ENCODE results near the gene OR52A1. TPM values are rescaled to one million over a fixed set of nuclear protein-coding genes. Genes with fewer than 3 reads are reported as not detected.

OR52A1 gene
- total RNA-seq, 1 experiment from 2014 or later = not detected

DNA sequence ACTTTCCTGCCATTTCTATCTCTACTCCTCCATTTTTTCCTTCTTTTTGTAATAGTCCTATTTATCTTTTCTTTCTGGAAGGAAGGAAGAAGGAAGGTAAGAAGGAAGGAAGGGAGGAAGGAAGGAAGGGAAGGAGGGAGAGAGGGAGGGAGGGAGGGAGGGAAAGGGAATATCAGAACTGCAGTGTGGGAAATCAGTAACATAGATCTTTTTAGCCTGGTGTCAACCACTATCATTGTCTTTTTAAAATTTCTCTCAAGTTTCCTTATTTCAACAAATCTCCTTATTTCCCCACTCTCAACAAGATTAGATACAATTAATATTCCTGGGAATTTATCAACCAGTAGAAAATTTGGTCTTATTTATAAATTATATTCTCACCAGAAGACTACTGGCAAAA, 51.5 kb downstream of the OR52A1 start:
- H3K4me1 Mint-ChIP-seq (ENCODE audit: low read depth, unreplicated experiment) = no peaks in the 10 kb centered on the region
- peaks cover 5% of the 10 kb centered on the region for H3K9me3 Mint-ChIP-seq (ENCODE audit: unreplicated experiment)
- no peaks in the 10 kb centered on the region for H3K4me1 ChIP-seq
- H3K4me3 ChIP-seq (ENCODE audit: low read depth, low read length) = no peak overlapping the region
- no TSS peak for BruUV-seq (replicated peaks)
- H3K27me3 Mint-ChIP-seq (ENCODE audit: insufficient read depth, unreplicated experiment) = peaks cover 11% of the 10 kb centered on the region
- intact Hi-C loops (cut with micrococcal nuclease; ENCODE audit: unreplicated experiment) = no loop called here
- ChIA-PET CTCF (no interaction called here), POLR2A (no interaction called here)
- H3K4me3 Mint-ChIP-seq (ENCODE audit: unreplicated experiment) = no peak overlapping the region
- no peaks in the 10 kb centered on the region for H3K9me3 ChIP-seq
- H3K36me3 ChIP-seq (ENCODE audit: control insufficient read depth, insufficient read depth, low read length) = no peaks in the 10 kb centered on the region
- TF ChIP-seq, protein P1, sequence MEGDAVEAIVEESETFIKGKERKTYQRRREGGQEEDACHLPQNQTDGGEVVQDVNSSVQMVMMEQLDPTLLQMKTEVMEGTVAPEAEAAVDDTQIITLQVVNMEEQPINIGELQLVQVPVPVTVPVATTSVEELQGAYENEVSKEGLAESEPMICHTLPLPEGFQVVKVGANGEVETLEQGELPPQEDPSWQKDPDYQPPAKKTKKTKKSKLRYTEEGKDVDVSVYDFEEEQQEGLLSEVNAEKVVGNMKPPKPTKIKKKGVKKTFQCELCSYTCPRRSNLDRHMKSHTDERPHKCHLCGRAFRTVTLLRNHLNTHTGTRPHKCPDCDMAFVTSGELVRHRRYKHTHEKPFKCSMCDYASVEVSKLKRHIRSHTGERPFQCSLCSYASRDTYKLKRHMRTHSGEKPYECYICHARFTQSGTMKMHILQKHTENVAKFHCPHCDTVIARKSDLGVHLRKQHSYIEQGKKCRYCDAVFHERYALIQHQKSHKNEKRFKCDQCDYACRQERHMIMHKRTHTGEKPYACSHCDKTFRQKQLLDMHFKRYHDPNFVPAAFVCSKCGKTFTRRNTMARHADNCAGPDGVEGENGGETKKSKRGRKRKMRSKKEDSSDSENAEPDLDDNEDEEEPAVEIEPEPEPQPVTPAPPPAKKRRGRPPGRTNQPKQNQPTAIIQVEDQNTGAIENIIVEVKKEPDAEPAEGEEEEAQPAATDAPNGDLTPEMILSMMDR (IDR thresholded peaks at IDR 0.05; ENCODE audit: insufficient read depth in 1 of 2, low read depth in 1 of 2, low read length in 1 of 2, severe bottlenecking in 1 of 2, unreplicated experiment in 1 of 2) = no peak
- no peak for DNase-seq
- no peaks in the 10 kb centered on the region for H3K36me3 Mint-ChIP-seq (ENCODE audit: insufficient read depth, unreplicated experiment)
- no peak overlapping the region for H3K27ac Mint-ChIP-seq (ENCODE audit: unreplicated experiment)
- H3K27me3 ChIP-seq (replicated peaks; ENCODE audit: control insufficient read depth, insufficient read depth, low read length) = no peaks in the 10 kb centered on the region

DNA sequence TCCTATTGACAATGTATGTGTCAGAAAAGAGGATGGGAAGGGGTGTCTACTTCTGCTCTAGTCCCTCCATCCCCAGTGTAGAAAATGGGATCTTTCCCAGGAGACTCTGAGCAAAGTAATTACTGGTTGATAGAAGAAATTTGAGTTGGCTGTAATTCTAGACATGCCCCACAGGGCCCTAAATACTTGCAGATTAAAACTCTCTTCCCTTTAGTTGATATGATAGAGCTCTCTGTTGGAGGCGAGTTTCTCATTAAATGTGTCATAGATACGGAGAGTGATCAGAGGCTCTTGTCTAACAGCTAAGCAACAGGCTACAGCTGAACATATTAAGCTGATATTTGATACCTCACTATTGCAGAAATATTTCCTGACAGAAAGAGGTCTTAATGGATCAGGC, 52.3 kb downstream of the OR52A1 start:
- H3K9me3 ChIP-seq = no peaks in the 10 kb centered on the region
- no peaks in the 10 kb centered on the region for H3K27me3 ChIP-seq (replicated peaks; ENCODE audit: control insufficient read depth, insufficient read depth, low read length)
- H3K27me3 Mint-ChIP-seq (ENCODE audit: insufficient read depth, unreplicated experiment) = peaks cover 11% of the 10 kb centered on the region
- intact Hi-C loops (cut with micrococcal nuclease; ENCODE audit: unreplicated experiment) = no loop called here
- ChIA-PET POLR2A (no interaction called here), CTCF (no interaction called here)
- TF ChIP-seq, protein P1 (IDR thresholded peaks at IDR 0.05; ENCODE audit: insufficient read depth in 1 of 2, low read depth in 1 of 2, low read length in 1 of 2, severe bottlenecking in 1 of 2, unreplicated experiment in 1 of 2) = no peak
- no peak overlapping the region for H3K4me3 Mint-ChIP-seq (ENCODE audit: unreplicated experiment)
- H3K4me1 ChIP-seq = no peaks in the 10 kb centered on the region
- H3K36me3 Mint-ChIP-seq (ENCODE audit: insufficient read depth, unreplicated experiment) = no peaks in the 10 kb centered on the region
- peaks cover 5% of the 10 kb centered on the region for H3K9me3 Mint-ChIP-seq (ENCODE audit: unreplicated experiment)
- H3K27ac Mint-ChIP-seq (ENCODE audit: unreplicated experiment) = no peak overlapping the region
- H3K4me1 Mint-ChIP-seq (ENCODE audit: low read depth, unreplicated experiment) = no peaks in the 10 kb centered on the region
- no TSS peak for BruUV-seq (replicated peaks)
- H3K36me3 ChIP-seq (ENCODE audit: control insufficient read depth, insufficient read depth, low read length) = no peaks in the 10 kb centered on the region
- no peak for DNase-seq
- no peak overlapping the region for H3K4me3 ChIP-seq (ENCODE audit: low read depth, low read length)

DNA sequence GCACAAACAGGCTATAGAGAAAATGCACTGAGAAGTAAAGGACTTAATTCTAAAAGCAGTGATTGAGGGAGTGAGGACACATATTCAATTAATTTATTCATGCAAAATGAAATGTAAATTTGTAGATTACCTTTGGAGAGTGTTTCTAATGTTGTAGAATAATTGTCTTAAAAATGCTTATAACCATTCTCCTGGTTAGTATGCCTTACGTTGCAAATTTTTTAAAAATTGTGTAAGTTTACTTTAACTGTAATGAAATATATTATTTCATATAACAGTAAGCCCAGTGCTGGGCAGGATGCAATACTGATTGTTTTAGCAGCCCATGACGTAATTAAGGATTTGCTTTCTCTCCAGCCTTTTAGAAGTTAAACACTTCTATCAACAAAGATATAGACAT, 58.5 kb downstream of the OR52A1 start:
- no peaks in the 10 kb centered on the region for H3K36me3 ChIP-seq (ENCODE audit: control insufficient read depth, insufficient read depth, low read length)
- H3K27me3 ChIP-seq (replicated peaks; ENCODE audit: control insufficient read depth, insufficient read depth, low read length) = no peaks in the 10 kb centered on the region
- intact Hi-C loops (cut with micrococcal nuclease; ENCODE audit: unreplicated experiment) = no loop called here
- H3K36me3 Mint-ChIP-seq (ENCODE audit: insufficient read depth, unreplicated experiment) = no peaks in the 10 kb centered on the region
- POLR2A ChIA-PET = no interaction called here
- H3K4me3 Mint-ChIP-seq (ENCODE audit: unreplicated experiment) = no peak overlapping the region
- no peaks in the 10 kb centered on the region for H3K9me3 Mint-ChIP-seq (ENCODE audit: unreplicated experiment)
- no peaks in the 10 kb centered on the region for H3K4me1 Mint-ChIP-seq (ENCODE audit: low read depth, unreplicated experiment)
- no TSS peak for BruUV-seq (replicated peaks)
- H3K4me3 ChIP-seq (ENCODE audit: low read depth, low read length) = no peak overlapping the region
- no peak overlapping the region for H3K27ac Mint-ChIP-seq (ENCODE audit: unreplicated experiment)
- TF ChIP-seq, protein P1 (IDR thresholded peaks at IDR 0.05; ENCODE audit: insufficient read depth in 1 of 2, low read depth in 1 of 2, low read length in 1 of 2, severe bottlenecking in 1 of 2, unreplicated experiment in 1 of 2) = no peak
- H3K27me3 Mint-ChIP-seq (ENCODE audit: insufficient read depth, unreplicated experiment) = peaks cover 7% of the 10 kb centered on the region
- no peak for DNase-seq
- H3K4me1 ChIP-seq = no peaks in the 10 kb centered on the region
- no peaks in the 10 kb centered on the region for H3K9me3 ChIP-seq
- CTCF ChIA-PET = interaction anchor here (0.6 kb wide), 1 partner anchor 8 kb away, joined by 3 read pairs; no protein-coding TSS in a partner anchor

Other genes with a start within 250 kb of the OR52A1 start
- gene OR51G2, start 235.4 kb downstream of the OR52A1 start, total RNA-seq (2022) = not detected in 2 replicates
- gene OR51G1, start 230.4 kb downstream of the OR52A1 start, total RNA-seq (2022) = not detected in 2 replicates
- gene OR51A4, start 207.2 kb downstream of the OR52A1 start, total RNA-seq (2022) = not detected in 2 replicates
- not detected in 2 replicates for gene OR51A2, start 199.0 kb downstream of the OR52A1 start, total RNA-seq (2022)
- not detected in 2 replicates for gene OR51L1, start 159.9 kb downstream of the OR52A1 start, total RNA-seq (2022)
- not detected in 2 replicates for gene OR52J3, start 108.2 kb downstream of the OR52A1 start, total RNA-seq (2022)
- not detected in 2 replicates for gene OR52E2, start 95.1 kb downstream of the OR52A1 start, total RNA-seq (2022)
- not detected in 2 replicates for gene OR52E1, start 85.2 kb downstream of the OR52A1 start, total RNA-seq (2022)
- gene OR52A5, start 16.4 kb downstream of the OR52A1 start, total RNA-seq (2022) = not detected in 2 replicates
- not detected in 2 replicates for gene OR51V1, start 45.9 kb upstream of the OR52A1 start, total RNA-seq (2022)
- gene HBB, start 72.3 kb upstream of the OR52A1 start, total RNA-seq (2022) = not detected in 2 replicates
- not detected in 2 replicates for gene HBD, start 79.7 kb upstream of the OR52A1 start, total RNA-seq (2022)
- not detected in 2 replicates for gene HBG1, start 95.1 kb upstream of the OR52A1 start, total RNA-seq (2022)
- gene HBG2, start 100.0 kb upstream of the OR52A1 start, total RNA-seq (2022) = not detected in 2 replicates
- not detected in 2 replicates for gene HBE1, start 115.2 kb upstream of the OR52A1 start, total RNA-seq (2022)
- gene OR51B4, start 147.2 kb upstream of the OR52A1 start, total RNA-seq (2022) = not detected in 2 replicates
- not detected in 2 replicates for gene OR51B2, start 169.5 kb upstream of the OR52A1 start, total RNA-seq (2022)
- gene OR51B5, start 188.8 kb upstream of the OR52A1 start, total RNA-seq (2022) = not detected in 2 replicates
- gene OR51B6, start 196.8 kb upstream of the OR52A1 start, total RNA-seq (2022) = not detected in 2 replicates
- gene OR51M1, start 229.1 kb upstream of the OR52A1 start, total RNA-seq (2022) = not detected in 2 replicates